Measurements from ENCODE around the gene VAC14. TPM values are rescaled to one million over a fixed set of nuclear protein-coding genes. Genes with fewer than 3 reads are reported as not detected.

VAC14 gene
- total and polyA plus RNA-seq, 2 experiments from 2014 or later = 27.1 to 32.4 TPM

GRCh38 chr16:70758786-70759185 lies 42.2 kb downstream of the VAC14 start:
- H2AFZ ChIP-seq = no peak overlapping the region
- in situ Hi-C loops (cut with MboI) = loop anchor here (25.0 kb wide), 1 partner anchor 371 kb away; no protein-coding TSS in a partner anchor
- no peaks in the 10 kb centered on the region; the same call in 1 of the 2 replicates for H3K36me3 ChIP-seq (ENCODE audit: low read depth)

GRCh38 chr16:70757183-70757582 lies 43.8 kb downstream of the VAC14 start:
- Histone ChIP-seq H4K20me1 (ENCODE audit: insufficient read depth) (no peaks in the 10 kb centered on the region), H3K79me2 (ENCODE audit: insufficient read depth) (no peaks in the 10 kb centered on the region), H3K4me1 (ENCODE audit: insufficient read depth) (peaks cover 19% of the 10 kb centered on the region), H3K4me3 (no peak overlapping the region), H3K36me3 (ENCODE audit: low read depth) (no peaks in the 10 kb centered on the region; the same call in 1 of the 2 replicates), H3K9me3 (ENCODE audit: low read depth) (no peaks in the 10 kb centered on the region), H3K9ac (no peak overlapping the region), H3K4me2 (ENCODE audit: unreplicated experiment) (no peak overlapping the region), H3K9me2 (ENCODE audit: insufficient read depth) (no peaks in the 10 kb centered on the region), H3F3A (ENCODE audit: insufficient read depth) (peaks cover 29% of the 10 kb centered on the region), H3K27ac (no peak overlapping the region), H2AFZ (no peak overlapping the region), H3K27me3 (replicated peaks; ENCODE audit: insufficient read depth) (no peaks in the 10 kb centered on the region)
- in situ Hi-C loops (cut with MboI) = loop anchor here (25.0 kb wide), 1 partner anchor 370 kb away; no protein-coding TSS in a partner anchor
- 97 to 98% methylated on average over 8 to 9 of the region's 9 CpGs for WGBS, 2 experiments (ENCODE audit: low coverage in 1 of 2, low lambda C conversion rate in 2 of 2, missing lambda C conversion rate in 2 of 2)
- TF ChIP-seq EZH2phosphoT487 (IDR thresholded peaks at IDR 0.05; ENCODE audit: insufficient read depth, low read depth) = no peak
- TF ChIP-seq EZH2 (IDR thresholded peaks at IDR 0.05; ENCODE audit: insufficient read depth, poor library complexity, severe bottlenecking) = no peak
- DNase-seq = no peak

More at GRCh38 chr16:70758786-70759185, 42.2 kb downstream of the VAC14 start:
- H3K79me2 ChIP-seq (ENCODE audit: insufficient read depth) = no peaks in the 10 kb centered on the region
- WGBS, 2 experiments (ENCODE audit: low coverage in 1 of 2, low lambda C conversion rate in 2 of 2, missing lambda C conversion rate in 2 of 2) = 88 to 92% methylated on average over 10 of the region's 10 CpGs
- H3K9me3 ChIP-seq (ENCODE audit: low read depth) = no peaks in the 10 kb centered on the region
- no peak overlapping the region for H3K4me2 ChIP-seq (ENCODE audit: unreplicated experiment)
- no peak overlapping the region for H3K9ac ChIP-seq
- H3K4me3 ChIP-seq = no peak overlapping the region
- peaks cover 19% of the 10 kb centered on the region for H3K4me1 ChIP-seq (ENCODE audit: insufficient read depth)
- no peak overlapping the region for H3K27ac ChIP-seq
- no peaks in the 10 kb centered on the region for H4K20me1 ChIP-seq (ENCODE audit: insufficient read depth)
- no peaks in the 10 kb centered on the region for H3K27me3 ChIP-seq (replicated peaks; ENCODE audit: insufficient read depth)
- DNase-seq = no peak
- no peaks in the 10 kb centered on the region for H3K9me2 ChIP-seq (ENCODE audit: insufficient read depth)
- no peak for TF ChIP-seq EZH2phosphoT487 (IDR thresholded peaks at IDR 0.05; ENCODE audit: insufficient read depth, low read depth)
- TF ChIP-seq EZH2 (IDR thresholded peaks at IDR 0.05; ENCODE audit: insufficient read depth, poor library complexity, severe bottlenecking) = no peak
- peaks cover 29% of the 10 kb centered on the region for H3F3A ChIP-seq (ENCODE audit: insufficient read depth)

GRCh38 chr16:70756071-70756470 lies 44.9 kb downstream of the VAC14 start:
- WGBS, 2 experiments (ENCODE audit: low coverage in 1 of 2, low lambda C conversion rate in 2 of 2, missing lambda C conversion rate in 2 of 2) = 80 to 87% methylated on average over 8 of the region's 8 CpGs
- peaks cover 19% of the 10 kb centered on the region for H3K4me1 ChIP-seq (ENCODE audit: insufficient read depth)
- H3K36me3 ChIP-seq (ENCODE audit: low read depth) = no peaks in the 10 kb centered on the region; the same call in 1 of the 2 replicates
- H4K20me1 ChIP-seq (ENCODE audit: insufficient read depth) = no peaks in the 10 kb centered on the region
- no peaks in the 10 kb centered on the region for H3K9me3 ChIP-seq (ENCODE audit: low read depth)
- no peaks in the 10 kb centered on the region for H3K9me2 ChIP-seq (ENCODE audit: insufficient read depth)
- no peak overlapping the region for H3K9ac ChIP-seq
- H3K27me3 ChIP-seq (replicated peaks; ENCODE audit: insufficient read depth) = no peaks in the 10 kb centered on the region
- no peak overlapping the region for H3K27ac ChIP-seq
- H3F3A ChIP-seq (ENCODE audit: insufficient read depth) = peaks cover 20% of the 10 kb centered on the region
- H3K79me2 ChIP-seq (ENCODE audit: insufficient read depth) = no peaks in the 10 kb centered on the region
- no peak overlapping the region for H2AFZ ChIP-seq
- no peak for TF ChIP-seq EZH2phosphoT487 (IDR thresholded peaks at IDR 0.05; ENCODE audit: insufficient read depth, low read depth)
- no peak for TF ChIP-seq EZH2 (IDR thresholded peaks at IDR 0.05; ENCODE audit: insufficient read depth, poor library complexity, severe bottlenecking)
- no peak overlapping the region for H3K4me2 ChIP-seq (ENCODE audit: unreplicated experiment)
- no peak for DNase-seq
- in situ Hi-C loops (cut with MboI) = loop anchor here (25.0 kb wide), 1 partner anchor 369 kb away; no protein-coding TSS in a partner anchor
- H3K4me3 ChIP-seq = no peak overlapping the region

- H3K27me3 ChIP-seq (replicated peaks; ENCODE audit: insufficient read depth) = no peaks in the 10 kb centered on the region
- H4K20me1 ChIP-seq (ENCODE audit: insufficient read depth) = no peaks in the 10 kb centered on the region
- no peaks in the 10 kb centered on the region; the same call in 1 of the 2 replicates for H3K36me3 ChIP-seq (ENCODE audit: low read depth)
- H3K4me3 ChIP-seq = no peak overlapping the region
- H3K27ac ChIP-seq = no peak overlapping the region
- H3F3A ChIP-seq (ENCODE audit: insufficient read depth) = peaks cover 14% of the 10 kb centered on the region
- in situ Hi-C loops (cut with MboI) = loop anchor here (25.0 kb wide), 1 partner anchor 368 kb away; no protein-coding TSS in a partner anchor
- H3K4me2 ChIP-seq (ENCODE audit: unreplicated experiment) = no peak overlapping the region
- no peak for TF ChIP-seq EZH2 (IDR thresholded peaks at IDR 0.05; ENCODE audit: insufficient read depth, poor library complexity, severe bottlenecking)
- no peak for TF ChIP-seq EZH2phosphoT487 (IDR thresholded peaks at IDR 0.05; ENCODE audit: insufficient read depth, low read depth)
- peaks cover 19% of the 10 kb centered on the region for H3K4me1 ChIP-seq (ENCODE audit: insufficient read depth)
- no peaks in the 10 kb centered on the region for H3K79me2 ChIP-seq (ENCODE audit: insufficient read depth)
- 92 to 94% methylated on average over 12 of the region's 12 CpGs for WGBS, 2 experiments (ENCODE audit: low coverage in 1 of 2, low lambda C conversion rate in 2 of 2, missing lambda C conversion rate in 2 of 2)
- no peak for DNase-seq
- H3K9ac ChIP-seq = no peak overlapping the region
- no peaks in the 10 kb centered on the region for H3K9me3 ChIP-seq (ENCODE audit: low read depth)
- H2AFZ ChIP-seq = no peak overlapping the region
- H3K9me2 ChIP-seq (ENCODE audit: insufficient read depth) = no peaks in the 10 kb centered on the region
Measured at GRCh38 chr16:70754851-70755600, 45.9 kb downstream of the VAC14 start.

All from GM23248 (cell line).